ENCODE data around the gene EPS15. TPM values are rescaled to one million over a fixed set of nuclear protein-coding genes. Genes with fewer than 3 reads are reported as not detected.

The EPS15 gene
- total RNA-seq, 1 experiment from 2014 or later = 26.3 TPM

DNA sequence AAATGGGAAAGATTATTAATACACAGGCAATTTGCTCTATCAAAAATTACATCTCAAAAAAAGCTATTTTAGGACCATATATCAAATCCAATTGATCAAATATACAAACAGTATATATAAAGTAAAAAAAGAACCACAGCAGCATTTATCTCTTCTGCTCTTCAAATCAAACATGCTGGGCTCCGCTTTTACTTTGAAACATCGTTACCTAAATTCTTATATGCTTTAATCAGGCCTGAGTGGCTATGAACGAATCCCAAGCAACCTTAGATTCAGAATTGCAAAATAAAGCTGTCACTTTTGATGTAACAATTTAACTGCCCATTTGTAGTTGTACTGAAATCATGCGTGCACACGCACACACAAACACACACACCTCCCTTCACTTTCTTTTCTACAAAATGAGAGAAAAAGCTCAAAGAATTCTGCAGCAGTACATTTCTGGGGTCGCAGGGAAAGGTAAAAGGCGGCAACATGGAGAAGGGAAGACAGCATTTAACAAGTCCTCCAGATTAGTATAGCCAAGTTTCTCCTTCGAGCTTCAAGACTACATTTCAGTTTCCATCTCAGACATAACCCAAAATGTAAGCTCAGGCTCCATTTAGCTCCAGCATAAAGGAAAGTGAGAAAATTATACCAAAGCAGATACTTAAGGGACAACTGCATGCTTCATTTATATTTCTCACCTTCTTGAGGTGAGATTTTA is 96.5 kb downstream of the EPS15 start:
- H3K9me3 ChIP-seq (ENCODE audit: low read length) = no peaks in the 10 kb centered on the region
- no peak overlapping the region for H2AFZ ChIP-seq (ENCODE audit: low read length)
- no peak overlapping the region for H3K4me2 ChIP-seq (ENCODE audit: low read length)
- ChIA-PET CTCF (interaction anchor here (0.7 kb wide), 1 partner anchor 147 kb away, joined by 3 read pairs; no protein-coding TSS in a partner anchor), POLR2A (ENCODE audit: unreplicated experiment) (interaction anchor here (0.6 kb wide), 1 partner anchor 224 kb away, joined by 3 read pairs; no protein-coding TSS in a partner anchor)
- no peaks in the 10 kb centered on the region for H3K27me3 ChIP-seq (ENCODE audit: low read length)
- TF ChIP-seq EZH2phosphoT487 (IDR thresholded peaks at IDR 0.05; ENCODE audit: borderline replicate concordance, low read length) (no peak), EZH2 (IDR thresholded peaks at IDR 0.05; ENCODE audit: low read length, unreplicated experiment) (no peak)
- TF ChIP-seq, protein P1, sequence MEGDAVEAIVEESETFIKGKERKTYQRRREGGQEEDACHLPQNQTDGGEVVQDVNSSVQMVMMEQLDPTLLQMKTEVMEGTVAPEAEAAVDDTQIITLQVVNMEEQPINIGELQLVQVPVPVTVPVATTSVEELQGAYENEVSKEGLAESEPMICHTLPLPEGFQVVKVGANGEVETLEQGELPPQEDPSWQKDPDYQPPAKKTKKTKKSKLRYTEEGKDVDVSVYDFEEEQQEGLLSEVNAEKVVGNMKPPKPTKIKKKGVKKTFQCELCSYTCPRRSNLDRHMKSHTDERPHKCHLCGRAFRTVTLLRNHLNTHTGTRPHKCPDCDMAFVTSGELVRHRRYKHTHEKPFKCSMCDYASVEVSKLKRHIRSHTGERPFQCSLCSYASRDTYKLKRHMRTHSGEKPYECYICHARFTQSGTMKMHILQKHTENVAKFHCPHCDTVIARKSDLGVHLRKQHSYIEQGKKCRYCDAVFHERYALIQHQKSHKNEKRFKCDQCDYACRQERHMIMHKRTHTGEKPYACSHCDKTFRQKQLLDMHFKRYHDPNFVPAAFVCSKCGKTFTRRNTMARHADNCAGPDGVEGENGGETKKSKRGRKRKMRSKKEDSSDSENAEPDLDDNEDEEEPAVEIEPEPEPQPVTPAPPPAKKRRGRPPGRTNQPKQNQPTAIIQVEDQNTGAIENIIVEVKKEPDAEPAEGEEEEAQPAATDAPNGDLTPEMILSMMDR (conservative IDR thresholded peaks at IDR 0.05; ENCODE audit: low read depth, low read length) = no peak
- no peak for DNase-seq
- H3K4me1 ChIP-seq (ENCODE audit: insufficient read depth, low read length) = no peaks in the 10 kb centered on the region
- BruUV-seq (replicated peaks) = no TSS peak
- H3K36me3 ChIP-seq (ENCODE audit: low read depth, low read length) = peaks cover 9% of the 10 kb centered on the region; the same call in 1 of the 2 replicates
- ATAC-seq = no peak
- H3K79me2 ChIP-seq (ENCODE audit: low read length) = no peaks in the 10 kb centered on the region
- H3K9me2 ChIP-seq (replicated peaks; ENCODE audit: low read length) = no peaks in the 10 kb centered on the region
- no peaks in the 10 kb centered on the region for H4K20me1 ChIP-seq (ENCODE audit: low read length)
- no peak overlapping the region for H3K4me3 ChIP-seq (ENCODE audit: low read length)
- H3F3A ChIP-seq (ENCODE audit: low read length, unreplicated experiment) = no peaks in the 10 kb centered on the region
- no peak overlapping the region for H3K9ac ChIP-seq (ENCODE audit: low read length)
- intact Hi-C loops (cut with micrococcal nuclease) = no loop called here
- no peak overlapping the region for H3K27ac ChIP-seq (ENCODE audit: low read length)

DNA sequence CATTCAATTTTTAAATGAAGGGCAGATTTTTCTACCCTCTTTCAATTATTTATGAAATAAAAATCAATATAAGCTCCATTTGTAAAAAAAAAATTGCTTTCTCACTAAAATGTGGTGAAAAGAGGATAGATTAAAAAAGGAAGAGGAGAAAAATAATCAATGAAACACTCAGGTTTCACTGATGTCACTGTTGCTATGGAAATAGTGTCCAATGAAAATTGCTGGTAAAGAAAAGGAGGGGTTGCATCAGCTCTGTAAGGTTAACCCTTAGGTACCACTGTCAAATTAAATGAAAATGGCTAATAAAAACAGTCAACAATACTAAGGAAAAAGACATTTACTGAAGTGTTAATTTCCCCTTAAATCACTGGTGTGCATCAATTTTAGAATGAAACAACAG is 97.1 kb downstream of the EPS15 start:
- no peak overlapping the region for H3K4me2 ChIP-seq (ENCODE audit: low read length)
- POLR2A ChIA-PET (ENCODE audit: unreplicated experiment) = interaction anchor here (0.6 kb wide), 1 partner anchor 224 kb away, joined by 3 read pairs; no protein-coding TSS in a partner anchor

More for the DNA sequence above, 97.1 kb downstream of the EPS15 start:
- CTCF ChIA-PET = interaction anchor here (0.7 kb wide), 1 partner anchor 148 kb away, joined by 3 read pairs; no protein-coding TSS in a partner anchor
- no peaks in the 10 kb centered on the region for H3K79me2 ChIP-seq (ENCODE audit: low read length)
- peaks cover 9% of the 10 kb centered on the region; the same call in 1 of the 2 replicates for H3K36me3 ChIP-seq (ENCODE audit: low read depth, low read length)
- no peak overlapping the region for H3K4me3 ChIP-seq (ENCODE audit: low read length)
- ATAC-seq (peak; percentile 51), DNase-seq (peak; percentile 54)
- no peaks in the 10 kb centered on the region for H3K9me2 ChIP-seq (replicated peaks; ENCODE audit: low read length)
- no peaks in the 10 kb centered on the region for H3K9me3 ChIP-seq (ENCODE audit: low read length)
- H3K4me1 ChIP-seq (ENCODE audit: insufficient read depth, low read length) = no peaks in the 10 kb centered on the region
- H3K27ac ChIP-seq (ENCODE audit: low read length) = no peak overlapping the region
- no peaks in the 10 kb centered on the region for H4K20me1 ChIP-seq (ENCODE audit: low read length)
- TF ChIP-seq EZH2phosphoT487 (IDR thresholded peaks at IDR 0.05; ENCODE audit: borderline replicate concordance, low read length) = no peak
- no peak for TF ChIP-seq EZH2 (IDR thresholded peaks at IDR 0.05; ENCODE audit: low read length, unreplicated experiment)
- TF ChIP-seq, protein P1 (conservative IDR thresholded peaks at IDR 0.05; ENCODE audit: low read depth, low read length) = no peak
- H3K9ac ChIP-seq (ENCODE audit: low read length) = no peak overlapping the region
- no TSS peak for BruUV-seq (replicated peaks)
- H3F3A ChIP-seq (ENCODE audit: low read length, unreplicated experiment) = no peaks in the 10 kb centered on the region
- intact Hi-C loops (cut with micrococcal nuclease) = no loop called here
- no peak overlapping the region for H2AFZ ChIP-seq (ENCODE audit: low read length)
- H3K27me3 ChIP-seq (ENCODE audit: low read length) = no peaks in the 10 kb centered on the region
